ENCODE measurements around the gene ANKRD30A. TPM values are rescaled to one million over a fixed set of nuclear protein-coding genes. Genes with fewer than 3 reads are reported as not detected.

ANKRD30A gene
- total RNA-seq, 1 experiment from 2014 or later, result 0.15 TPM

DNA sequence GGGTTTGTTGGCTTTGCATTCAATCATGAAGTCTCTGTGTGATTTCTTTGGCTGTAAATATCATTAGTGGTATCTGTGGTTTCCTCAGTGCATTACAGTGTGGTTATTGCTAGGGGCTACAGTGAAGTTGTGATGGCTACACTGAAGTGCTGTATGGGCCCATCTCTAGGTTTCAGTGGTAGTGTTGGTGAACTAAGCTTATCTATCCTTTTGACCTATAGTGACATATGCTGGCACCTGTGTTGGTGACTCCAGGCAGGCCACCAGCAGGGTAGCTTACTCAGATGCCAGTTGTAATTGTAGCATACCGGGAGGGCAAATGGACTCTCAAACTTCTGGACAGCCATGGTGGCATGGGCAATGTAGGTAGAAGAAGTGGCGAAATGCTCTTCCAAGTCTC, 219.0 kb downstream of the ANKRD30A start:
- no peaks in the 10 kb centered on the region for H3K27me3 ChIP-seq (ENCODE audit: low read length)
- H3K9me2 ChIP-seq (replicated peaks; ENCODE audit: low read length), result no peaks in the 10 kb centered on the region
- ChIA-PET CTCF (no interaction called here), POLR2A (ENCODE audit: unreplicated experiment) (no interaction called here)
- no peak overlapping the region for H3K9ac ChIP-seq (ENCODE audit: low read length)
- H3K4me1 ChIP-seq (ENCODE audit: insufficient read depth, low read length), result no peaks in the 10 kb centered on the region
- DNase-seq, result no peak
- no peak overlapping the region for H3K4me3 ChIP-seq (ENCODE audit: low read length)
- no peaks in the 10 kb centered on the region for H3F3A ChIP-seq (ENCODE audit: low read length, unreplicated experiment)
- H3K36me3 ChIP-seq (ENCODE audit: low read depth, low read length), result no peaks in the 10 kb centered on the region
- H4K20me1 ChIP-seq (ENCODE audit: low read length), result no peaks in the 10 kb centered on the region
- H3K79me2 ChIP-seq (ENCODE audit: low read length), result no peaks in the 10 kb centered on the region
- intact Hi-C loops (cut with micrococcal nuclease), result no loop called here
- no peak for ATAC-seq
- no peak overlapping the region for H2AFZ ChIP-seq (ENCODE audit: low read length)
- H3K4me2 ChIP-seq (ENCODE audit: low read length), result no peak overlapping the region
- no TSS peak for BruUV-seq (replicated peaks)
- TF ChIP-seq EZH2phosphoT487 (IDR thresholded peaks at IDR 0.05; ENCODE audit: borderline replicate concordance, low read length), result no peak
- no peak overlapping the region for H3K27ac ChIP-seq (ENCODE audit: low read length)
- peaks cover 18% of the 10 kb centered on the region; the same call in 1 of the 2 replicates for H3K9me3 ChIP-seq (ENCODE audit: low read length)

DNA sequence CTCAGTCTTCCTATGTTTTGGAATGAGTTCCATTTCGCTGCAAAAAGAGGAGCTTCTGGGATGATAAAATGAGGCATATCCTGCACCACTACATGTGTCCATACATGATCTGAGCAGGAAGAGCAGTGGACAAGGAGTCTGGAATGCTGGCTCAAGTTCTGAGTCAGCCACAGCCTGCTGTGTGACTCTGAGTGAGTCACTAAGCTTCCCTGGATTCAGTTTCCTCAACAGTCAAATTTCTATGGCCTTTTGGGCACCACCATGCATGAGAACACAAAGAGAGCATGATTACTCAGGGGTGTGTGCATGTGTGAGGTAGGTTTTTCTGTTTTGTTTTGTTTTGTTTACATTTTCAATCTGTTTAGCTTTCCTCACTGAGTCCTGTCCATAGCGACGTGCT, 254.6 kb downstream of the ANKRD30A start:
- Histone ChIP-seq H3K27me3 (ENCODE audit: low read length) (no peaks in the 10 kb centered on the region), H3K4me3 (ENCODE audit: low read length) (no peak overlapping the region), H3K4me2 (ENCODE audit: low read length) (peak overlapping the region; percentile 29), H3K9me3 (ENCODE audit: low read length) (no peaks in the 10 kb centered on the region), H3K36me3 (ENCODE audit: low read depth, low read length) (no peaks in the 10 kb centered on the region), H3F3A (ENCODE audit: low read length, unreplicated experiment) (peaks cover 3% of the 10 kb centered on the region), H3K27ac (ENCODE audit: low read length) (peak overlapping the region; percentile 64), H3K4me1 (ENCODE audit: insufficient read depth, low read length) (peaks cover 24% of the 10 kb centered on the region), H3K79me2 (ENCODE audit: low read length) (no peaks in the 10 kb centered on the region), H3K9ac (ENCODE audit: low read length) (no peak overlapping the region; the same call in 1 of the 2 replicates), H2AFZ (ENCODE audit: low read length) (peak overlapping the region; percentile 20), H4K20me1 (ENCODE audit: low read length) (no peaks in the 10 kb centered on the region), H3K9me2 (replicated peaks; ENCODE audit: low read length) (no peaks in the 10 kb centered on the region)
- peak; percentile 100 for DNase-seq
- ChIA-PET POLR2A (ENCODE audit: unreplicated experiment) (no interaction called here), CTCF (interaction anchor here (0.6 to 1.5 kb wide), 2 partner anchors 115 to 360 kb away, joined by 3 to 8 read pairs; no protein-coding TSS in a partner anchor)
- no TSS peak for BruUV-seq (replicated peaks)
- peak; percentile 94 for ATAC-seq
- intact Hi-C loops (cut with micrococcal nuclease), result no loop called here
- TF ChIP-seq, protein P1, sequence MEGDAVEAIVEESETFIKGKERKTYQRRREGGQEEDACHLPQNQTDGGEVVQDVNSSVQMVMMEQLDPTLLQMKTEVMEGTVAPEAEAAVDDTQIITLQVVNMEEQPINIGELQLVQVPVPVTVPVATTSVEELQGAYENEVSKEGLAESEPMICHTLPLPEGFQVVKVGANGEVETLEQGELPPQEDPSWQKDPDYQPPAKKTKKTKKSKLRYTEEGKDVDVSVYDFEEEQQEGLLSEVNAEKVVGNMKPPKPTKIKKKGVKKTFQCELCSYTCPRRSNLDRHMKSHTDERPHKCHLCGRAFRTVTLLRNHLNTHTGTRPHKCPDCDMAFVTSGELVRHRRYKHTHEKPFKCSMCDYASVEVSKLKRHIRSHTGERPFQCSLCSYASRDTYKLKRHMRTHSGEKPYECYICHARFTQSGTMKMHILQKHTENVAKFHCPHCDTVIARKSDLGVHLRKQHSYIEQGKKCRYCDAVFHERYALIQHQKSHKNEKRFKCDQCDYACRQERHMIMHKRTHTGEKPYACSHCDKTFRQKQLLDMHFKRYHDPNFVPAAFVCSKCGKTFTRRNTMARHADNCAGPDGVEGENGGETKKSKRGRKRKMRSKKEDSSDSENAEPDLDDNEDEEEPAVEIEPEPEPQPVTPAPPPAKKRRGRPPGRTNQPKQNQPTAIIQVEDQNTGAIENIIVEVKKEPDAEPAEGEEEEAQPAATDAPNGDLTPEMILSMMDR (conservative IDR thresholded peaks at IDR 0.05; ENCODE audit: low read depth, low read length), result no peak
- no peak for TF ChIP-seq EZH2 (IDR thresholded peaks at IDR 0.05; ENCODE audit: low read length, unreplicated experiment)

DNA sequence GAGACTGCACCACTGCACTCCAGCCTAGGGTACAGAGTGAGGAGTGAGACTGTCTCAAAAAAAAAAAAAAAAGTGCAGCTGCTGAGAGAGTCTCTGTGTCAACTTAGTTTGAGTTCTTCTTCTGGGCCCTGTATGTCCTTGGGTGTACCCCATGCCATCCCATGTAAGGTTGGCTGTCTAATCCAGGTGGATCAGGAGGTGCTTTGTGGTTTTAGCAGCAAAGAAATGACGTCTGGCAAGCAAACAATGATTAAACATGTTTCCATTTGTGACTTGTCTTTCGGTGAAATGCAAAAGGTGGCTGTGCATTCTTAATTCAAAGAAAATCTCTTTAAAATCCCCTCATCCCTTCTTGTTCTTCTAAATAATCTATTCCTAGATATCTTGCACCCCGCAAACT, 255.9 kb downstream of the ANKRD30A start:
- Histone ChIP-seq H3K4me2 (ENCODE audit: low read length) (no peak overlapping the region), H3F3A (ENCODE audit: low read length, unreplicated experiment) (peaks cover 3% of the 10 kb centered on the region), H3K9ac (ENCODE audit: low read length) (no peak overlapping the region), H3K4me1 (ENCODE audit: insufficient read depth, low read length) (peaks cover 24% of the 10 kb centered on the region), H3K9me3 (ENCODE audit: low read length) (no peaks in the 10 kb centered on the region), H3K36me3 (ENCODE audit: low read depth, low read length) (no peaks in the 10 kb centered on the region), H3K27me3 (ENCODE audit: low read length) (no peaks in the 10 kb centered on the region), H3K79me2 (ENCODE audit: low read length) (no peaks in the 10 kb centered on the region), H3K4me3 (ENCODE audit: low read length) (no peak overlapping the region), H3K27ac (ENCODE audit: low read length) (no peak overlapping the region), H3K9me2 (replicated peaks; ENCODE audit: low read length) (no peaks in the 10 kb centered on the region), H4K20me1 (ENCODE audit: low read length) (no peaks in the 10 kb centered on the region), H2AFZ (ENCODE audit: low read length) (peak overlapping the region; percentile 6; the same call in 1 of the 2 replicates)
- POLR2A ChIA-PET (ENCODE audit: unreplicated experiment), result no interaction called here
- ATAC-seq, result no peak
- intact Hi-C loops (cut with micrococcal nuclease), result no loop called here
- TF ChIP-seq EZH2 (IDR thresholded peaks at IDR 0.05; ENCODE audit: low read length, unreplicated experiment) (no peak), EZH2phosphoT487 (IDR thresholded peaks at IDR 0.05; ENCODE audit: borderline replicate concordance, low read length) (no peak)
- TF ChIP-seq, protein P1 (conservative IDR thresholded peaks at IDR 0.05; ENCODE audit: low read depth, low read length), result no peak
- no TSS peak for BruUV-seq (replicated peaks)
- CTCF ChIA-PET, result interaction anchor here (1.5 kb wide), 1 partner anchor 114 kb away, joined by 8 read pairs; no protein-coding TSS in a partner anchor
- DNase-seq, result peak; percentile 57
